Measurements from ENCODE around the gene KPNA6.
A peak's percentile ranks its signal among the peaks of the same experiment; 100 is the strongest.
"Not testable (repeated sequence)": the region's sequence is repeated elsewhere in the genome, so short reads cannot be mapped to it uniquely, and the experiment has no call there.

Gene KPNA6

DNA sequence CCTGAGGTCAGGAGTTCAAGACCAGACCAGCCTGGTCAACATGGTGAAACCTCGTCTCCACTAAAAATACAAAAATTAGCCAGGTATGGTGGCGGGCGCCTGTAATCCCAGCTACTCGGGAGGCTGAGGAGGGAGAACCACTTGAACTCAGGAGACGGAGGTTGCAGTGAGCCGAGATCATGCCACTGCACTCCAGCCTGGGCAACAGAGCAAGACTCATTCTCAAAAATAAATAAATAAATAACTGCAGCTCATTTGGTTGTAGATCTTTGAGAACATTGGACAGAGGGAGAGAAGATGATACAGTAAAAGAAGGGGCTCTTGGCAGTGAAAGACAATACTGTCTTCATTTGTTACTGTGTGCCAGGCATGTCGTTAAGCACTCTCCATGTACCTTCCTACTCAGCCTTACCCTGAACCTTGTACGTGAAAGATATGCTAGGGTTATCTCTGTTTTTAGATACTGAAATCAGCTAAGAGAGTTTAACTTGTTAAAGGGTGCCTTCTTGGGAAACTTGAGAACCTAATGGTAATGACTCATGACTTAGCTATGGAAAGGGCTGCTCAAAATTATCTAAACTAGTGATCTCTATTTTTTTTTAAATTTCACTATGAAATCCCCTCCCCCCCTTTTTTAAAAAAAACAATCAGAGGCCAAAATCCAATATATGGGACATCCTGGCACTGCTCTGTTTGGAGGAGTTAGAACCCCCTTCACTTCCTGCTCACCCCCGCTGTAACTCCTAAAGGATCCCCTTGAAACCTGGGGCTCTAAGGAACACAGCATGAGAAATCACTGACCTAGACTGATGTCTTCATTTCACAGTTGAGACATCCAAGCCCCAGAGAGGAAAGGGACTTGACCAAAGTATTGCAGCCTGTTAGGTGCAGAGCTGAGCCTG, 6.8 kb upstream of the KPNA6 start:
- no peak for DNase-seq

DNA sequence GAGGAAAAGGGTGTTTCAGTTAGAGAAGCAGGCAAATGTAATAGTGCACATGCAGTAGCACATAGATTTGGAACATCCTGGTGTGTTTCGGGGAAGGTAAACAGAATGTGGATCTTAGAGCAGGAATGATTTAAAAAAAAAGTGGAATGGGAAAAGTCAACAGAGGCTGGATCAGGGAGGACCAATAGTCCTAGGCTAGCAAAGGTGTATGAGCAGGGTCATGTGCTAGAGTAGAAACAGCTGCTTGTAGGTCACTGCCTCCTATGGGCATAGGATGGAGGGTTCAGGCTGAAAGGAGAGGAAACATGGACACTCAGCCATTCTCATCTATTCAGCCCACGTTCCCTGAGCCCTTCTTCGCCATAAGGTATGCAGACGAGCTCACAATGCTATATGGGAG, 3.7 kb upstream of the KPNA6 start:
- no peak for DNase-seq

DNA sequence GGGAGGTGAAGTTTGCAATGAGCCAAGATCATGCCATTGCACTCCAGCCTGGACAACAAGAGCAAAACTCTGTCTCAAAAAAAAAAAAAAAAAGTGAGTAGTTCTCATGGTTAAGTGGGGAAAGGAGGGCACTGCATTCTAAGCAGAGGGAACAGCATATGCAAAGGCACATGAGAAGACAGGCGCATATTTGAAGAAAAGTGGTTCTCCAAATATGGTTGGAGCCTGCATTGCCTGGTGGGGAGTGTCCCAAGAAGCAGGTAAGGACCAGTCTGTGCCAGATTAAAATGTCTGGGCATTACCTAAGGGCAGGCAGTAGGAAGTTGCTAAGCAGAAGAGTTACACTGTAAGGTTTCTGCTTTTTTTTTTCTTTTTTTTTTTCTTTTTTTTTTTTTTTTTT, 2.5 kb upstream of the KPNA6 start:
- no peak for DNase-seq

DNA sequence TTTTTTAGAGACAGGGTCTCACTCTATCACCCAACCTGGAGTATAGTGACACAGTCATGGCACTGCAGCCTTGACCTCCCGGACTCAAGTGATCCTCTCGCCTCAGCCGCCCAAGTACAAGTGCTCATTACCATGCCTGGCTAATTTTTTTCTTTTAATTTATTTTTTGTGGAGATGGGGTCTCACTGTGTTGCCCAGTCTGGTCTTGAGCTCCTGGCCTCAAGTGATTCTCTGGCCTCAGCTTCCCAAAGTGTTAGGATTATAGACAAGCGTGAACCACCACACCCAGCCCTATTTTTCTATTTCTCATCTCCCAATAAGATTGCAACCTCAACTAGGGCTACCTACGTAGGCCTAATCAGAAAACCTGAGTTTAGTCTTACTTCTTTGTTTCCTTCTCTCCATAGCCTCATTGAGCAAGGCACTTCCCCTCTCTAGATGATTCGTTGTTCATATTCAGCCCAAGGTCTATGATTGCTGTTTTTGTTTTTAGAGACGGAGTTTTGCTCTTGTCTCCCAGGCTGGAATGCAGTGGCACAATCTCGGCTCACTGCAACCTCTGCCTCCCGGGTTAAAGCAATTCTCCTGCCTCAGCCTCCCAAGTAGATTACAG, 1.1 kb upstream of the KPNA6 start:
- DNase-seq: peak in 1 of 2 donors; percentile 29

DNA sequence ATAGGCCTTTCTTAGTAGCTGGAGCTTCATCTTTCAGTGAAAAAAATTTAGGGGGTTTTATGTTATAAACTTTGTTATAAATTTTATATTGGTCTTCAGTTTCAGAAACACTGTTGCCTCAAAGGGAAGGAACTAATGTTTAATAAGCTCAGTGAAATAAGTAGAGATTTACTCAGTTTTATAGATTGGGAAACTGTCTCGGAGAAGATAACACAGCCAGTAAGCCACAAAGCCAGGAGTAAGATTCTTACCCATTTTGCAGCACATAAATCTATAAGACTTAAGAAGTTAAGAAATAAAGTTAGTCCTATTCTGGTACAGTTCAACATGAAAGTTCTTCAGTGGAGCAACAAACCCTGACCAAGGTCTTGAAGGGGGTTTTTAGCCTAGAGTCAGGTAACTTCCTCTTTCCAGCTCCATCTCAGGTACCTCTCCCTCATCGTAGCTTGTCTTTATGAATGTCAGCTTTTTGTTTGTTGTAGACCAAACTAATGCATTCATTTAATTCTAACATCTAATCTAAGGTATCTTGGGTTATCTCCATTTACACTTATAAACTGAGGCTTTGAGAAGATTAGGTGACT, 3.3 kb downstream of the KPNA6 start:
- no peak for DNase-seq

DNA sequence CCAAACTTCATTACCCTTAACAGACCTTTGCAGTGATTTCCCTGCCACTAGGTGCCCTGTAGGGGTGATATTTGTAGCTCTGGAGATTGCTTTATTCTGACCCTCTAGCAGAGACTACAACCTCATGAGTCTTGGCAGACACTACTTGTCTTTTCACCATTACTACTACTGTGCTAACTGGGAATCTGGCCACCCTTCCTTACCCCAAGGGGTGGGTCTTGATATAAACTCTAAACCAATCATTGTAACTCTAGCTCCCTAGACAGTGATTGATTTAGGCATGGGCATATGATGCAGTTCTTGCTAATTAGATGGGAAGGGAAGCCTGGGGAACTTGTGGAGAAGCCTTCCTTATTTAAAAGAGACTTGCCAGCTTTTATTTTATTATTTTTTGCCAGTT, 3.9 kb downstream of the KPNA6 start:
- no peak for DNase-seq

DNA sequence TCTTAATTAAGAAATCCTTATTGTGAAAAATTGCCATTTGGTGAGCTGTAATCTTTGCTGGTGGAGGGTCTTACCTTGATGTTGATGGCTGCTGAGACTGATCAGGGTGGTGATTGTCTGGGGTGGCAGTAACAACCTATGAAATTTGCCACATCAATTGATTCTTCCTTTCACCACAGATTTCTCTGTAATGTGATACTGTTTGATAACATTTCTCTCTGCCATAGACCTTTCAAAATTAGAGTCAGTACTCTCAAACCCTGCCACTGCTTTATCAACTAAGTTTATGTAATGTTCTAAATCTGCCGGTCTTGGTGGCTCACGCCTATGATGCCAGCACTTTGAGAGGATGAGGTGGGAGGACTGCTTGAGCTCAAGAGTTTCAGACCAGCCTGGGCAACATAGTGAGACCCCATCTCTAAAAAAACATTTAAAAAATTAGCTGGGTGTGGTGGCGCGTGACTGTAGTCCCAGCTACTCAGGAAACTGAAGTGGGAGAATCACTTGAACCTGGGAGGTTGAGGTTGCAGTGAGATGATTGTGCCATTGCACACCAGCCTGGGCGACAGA, 5.0 kb downstream of the KPNA6 start:
- no peak for DNase-seq

DNA sequence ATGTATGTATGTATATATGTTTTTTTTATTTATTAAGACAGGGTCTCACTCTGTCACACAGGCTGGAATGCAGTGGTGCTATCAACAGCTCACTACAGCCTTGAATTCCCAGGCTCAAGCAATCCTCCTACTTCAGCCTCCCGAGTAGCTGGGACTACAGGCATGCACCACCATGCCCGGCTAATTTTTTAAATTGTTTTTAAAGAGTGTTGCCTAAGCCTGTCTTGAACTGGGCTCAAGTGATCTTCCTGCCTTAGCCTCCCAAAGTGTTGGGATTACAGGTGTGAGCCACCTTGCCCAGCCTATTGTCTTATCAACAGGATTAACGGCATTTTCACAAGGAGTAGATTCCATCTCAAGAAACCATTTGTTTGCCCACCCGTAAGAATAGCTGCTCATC, 5.6 kb downstream of the KPNA6 start:
- DNase-seq: not testable (repeated sequence)

DNA sequence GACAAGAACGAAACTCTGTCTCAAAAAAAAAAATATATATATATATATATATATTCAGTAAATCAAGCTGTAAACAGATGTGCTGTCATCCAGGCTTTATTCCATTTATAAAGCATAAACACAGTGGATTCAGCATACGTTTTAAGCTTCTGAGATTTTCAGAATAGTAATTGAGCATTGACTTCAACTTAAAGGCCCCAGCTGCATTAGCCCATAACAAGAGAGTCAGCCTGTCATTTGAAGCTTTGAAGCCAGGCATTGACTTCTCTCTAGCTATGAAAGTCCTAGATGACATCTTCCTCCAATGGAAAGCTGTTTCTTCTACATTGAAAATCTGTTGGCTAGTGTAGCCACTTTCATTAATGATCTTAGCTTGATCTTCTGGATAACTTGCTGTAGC, 6.6 kb downstream of the KPNA6 start:
- no peak for DNase-seq

DNA sequence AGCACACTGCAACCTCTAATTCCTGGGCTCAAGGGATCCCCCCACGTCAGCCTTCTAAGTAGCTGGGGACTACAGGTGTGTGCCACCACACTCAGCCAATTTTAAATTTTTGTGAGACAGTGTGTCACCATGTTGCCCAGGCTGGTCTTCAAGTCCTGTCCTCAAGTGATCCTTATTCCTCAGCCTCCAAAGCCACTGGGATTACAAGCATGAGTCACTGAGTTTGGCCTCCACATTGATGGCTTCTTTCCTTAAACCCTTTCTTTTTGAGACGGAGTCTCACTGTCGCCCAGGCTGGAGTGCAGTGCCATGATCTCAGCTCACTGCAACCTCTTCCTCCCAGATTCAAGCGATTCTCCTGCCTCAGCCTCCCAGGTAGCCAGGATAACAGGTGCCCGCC, 7.6 kb downstream of the KPNA6 start:
- no peak for DNase-seq

DNA sequence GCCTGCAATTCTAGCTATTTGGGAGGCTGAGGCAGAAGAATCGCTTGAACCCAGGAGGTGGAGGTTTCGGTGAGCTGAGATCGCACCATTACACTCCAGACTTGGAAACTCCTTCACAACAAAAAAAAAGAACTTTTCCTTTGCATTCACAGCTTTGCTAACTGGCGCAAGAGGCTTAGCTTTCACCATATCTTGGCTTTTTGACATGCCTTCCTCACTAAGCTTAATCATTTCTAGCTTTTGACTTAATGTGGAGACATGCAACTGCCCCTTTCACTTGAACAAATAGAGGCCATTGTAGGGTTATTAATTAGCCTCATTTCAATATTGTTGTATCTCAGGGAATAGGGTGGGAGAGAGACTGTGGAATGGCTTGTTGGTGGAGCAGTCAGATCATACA, 8.7 kb downstream of the KPNA6 start:
- no peak for DNase-seq

DNA sequence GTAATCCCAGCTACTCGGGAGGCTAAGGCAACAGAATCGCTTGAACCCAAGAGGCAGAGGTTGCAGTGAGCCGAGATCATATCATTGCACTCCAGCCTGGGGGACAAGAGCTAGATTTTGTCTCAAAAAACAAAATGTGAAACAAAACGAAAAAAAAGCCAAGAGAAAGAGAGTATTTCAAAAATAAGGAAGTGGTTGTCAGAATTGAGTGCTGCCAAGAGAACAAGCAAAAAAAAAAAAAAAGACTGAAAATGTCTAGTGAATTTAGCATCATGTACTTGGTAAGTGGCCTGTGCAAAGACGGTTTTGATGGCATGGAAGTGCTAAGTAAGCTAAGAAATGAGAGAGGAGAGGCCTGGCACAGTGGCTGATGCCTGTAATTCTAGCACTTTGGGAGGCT, 14.3 kb downstream of the KPNA6 start:
- peak in 1 of 2 donors; percentile 60 for DNase-seq

DNA sequence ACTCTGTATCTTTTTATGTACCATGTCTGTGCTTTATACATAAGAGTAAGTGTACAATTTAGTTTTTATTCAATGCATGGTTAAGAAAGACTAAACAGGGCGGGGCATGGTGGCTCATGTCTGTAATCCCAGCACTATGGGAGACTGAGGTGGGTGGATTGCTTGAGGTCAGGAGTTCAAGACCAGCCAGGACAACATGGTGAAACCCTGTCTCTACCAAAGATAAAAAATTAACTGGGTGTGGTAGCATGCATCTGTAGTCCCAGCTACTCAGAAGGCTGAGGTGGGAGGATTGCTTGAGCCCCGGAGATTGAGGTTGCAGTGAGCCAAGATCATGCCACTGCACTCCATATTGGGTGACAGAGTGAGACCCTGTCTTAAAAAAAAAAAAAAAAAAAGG, 15.5 kb downstream of the KPNA6 start:
- not testable (repeated sequence) for DNase-seq

DNA sequence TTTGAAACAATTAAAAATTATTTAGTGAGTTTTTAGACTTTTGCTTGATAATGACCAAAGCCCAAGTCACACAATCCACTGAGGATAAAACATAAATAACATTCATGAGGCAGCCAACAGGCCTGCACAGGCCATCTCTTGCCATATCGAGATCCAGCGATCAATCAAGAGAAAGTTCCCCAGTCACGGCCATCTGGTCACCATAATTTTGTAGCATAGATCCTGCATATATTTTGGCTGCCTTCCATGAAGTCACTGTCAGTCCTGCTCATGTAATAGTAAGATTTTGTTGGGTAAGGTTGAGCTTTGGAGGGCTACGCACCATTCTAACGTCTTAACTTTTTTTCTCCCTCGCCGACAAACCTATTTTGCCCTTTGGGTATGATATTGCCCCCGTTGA, 17.5 kb downstream of the KPNA6 start:
- DNase-seq: no peak

DNA sequence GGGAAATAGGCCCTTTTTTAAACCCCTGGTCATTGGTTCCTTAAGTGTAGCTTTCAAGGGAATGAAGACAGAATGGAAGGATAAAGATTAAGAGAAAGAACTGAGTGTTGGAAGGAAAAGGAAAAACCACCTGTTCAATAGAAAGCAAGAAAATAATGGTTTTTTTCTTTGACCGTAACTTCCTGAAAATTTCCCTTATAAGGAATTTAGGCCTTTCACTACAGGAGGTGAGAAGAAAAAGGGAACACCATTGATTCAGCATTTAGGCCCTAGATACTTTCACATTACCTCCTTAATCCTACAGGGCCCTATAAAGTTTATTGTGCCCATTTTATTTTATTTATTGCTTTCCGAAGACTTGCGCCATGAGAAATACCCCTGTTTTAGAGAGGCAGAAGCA, 18.9 kb downstream of the KPNA6 start:
- DNase-seq: no peak

DNA sequence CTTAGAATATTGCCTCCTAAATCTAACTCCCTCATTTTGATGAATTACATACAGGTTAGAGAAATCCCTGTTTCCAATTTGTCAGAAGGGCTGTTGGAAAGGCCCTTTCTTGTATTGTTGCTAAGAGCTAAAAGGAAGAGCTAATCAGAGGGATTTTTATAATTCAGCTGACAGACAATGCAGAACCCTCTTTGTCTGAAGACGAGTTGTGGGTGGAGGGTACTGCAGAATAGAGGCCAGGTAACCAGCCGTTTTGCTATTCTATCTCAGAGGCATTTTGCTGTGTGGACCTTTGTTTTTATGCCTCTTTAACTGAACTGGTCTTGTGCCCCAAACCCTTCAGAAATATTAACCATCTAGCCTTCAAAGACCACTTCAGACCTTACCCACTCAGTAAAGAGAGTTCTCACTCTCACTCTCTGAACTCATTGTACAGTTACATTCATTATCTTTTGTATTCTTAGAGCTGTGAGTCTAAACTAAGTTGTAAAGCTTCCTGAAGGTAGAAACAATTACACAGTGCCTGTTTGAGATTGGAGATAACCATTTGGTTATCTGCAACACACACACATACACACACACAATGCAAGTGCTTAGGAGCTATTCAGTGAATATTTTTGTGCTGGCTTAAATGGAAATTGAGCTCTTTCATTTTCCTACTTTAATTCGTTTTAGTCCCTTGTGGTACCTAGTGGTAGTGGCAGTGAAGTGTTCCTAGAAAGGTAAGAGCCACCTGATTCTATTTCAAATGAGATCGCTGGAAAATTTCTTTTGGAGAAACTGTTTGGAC, 19.7 kb downstream of the KPNA6 start:
- DNase-seq: no peak

DNA sequence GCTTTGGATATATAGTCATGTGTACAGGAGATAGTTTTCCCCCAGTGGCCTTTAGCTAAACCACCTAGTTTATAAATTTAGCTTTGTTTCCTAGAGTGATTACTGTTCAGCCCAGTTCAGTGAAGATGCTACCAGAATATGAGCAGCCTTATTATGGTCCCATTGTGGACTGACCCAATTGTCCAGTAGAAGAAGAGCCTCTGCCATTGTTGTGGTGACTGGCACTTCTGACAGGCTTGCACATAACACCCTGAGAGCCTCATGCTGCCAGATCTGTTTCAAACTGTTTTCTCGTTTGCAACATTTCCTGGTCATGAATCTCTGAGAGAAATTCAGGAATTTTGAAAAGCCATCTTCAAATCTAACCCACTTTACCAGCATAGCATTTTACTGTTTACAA, 20.6 kb downstream of the KPNA6 start:
- no peak for DNase-seq

DNA sequence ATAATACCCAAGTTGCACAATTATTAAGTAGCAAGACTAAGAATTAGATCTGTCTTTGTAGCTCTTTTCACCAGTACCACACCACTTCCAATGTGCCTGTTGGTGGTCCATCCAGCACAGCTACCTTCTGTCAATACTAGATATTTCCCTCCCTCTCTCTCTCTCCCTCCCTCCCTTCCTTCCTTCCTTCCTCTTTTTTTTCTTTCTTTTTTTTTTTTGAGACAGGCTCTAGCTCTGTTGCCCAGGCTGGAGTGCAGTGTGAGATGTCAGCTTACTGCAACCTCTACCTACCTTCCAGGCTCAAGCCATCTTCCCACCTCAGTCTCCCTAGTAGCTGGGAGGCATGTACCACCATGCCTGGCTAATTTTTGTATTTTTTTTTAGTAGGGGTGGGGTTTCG, 21.1 kb downstream of the KPNA6 start:
- DNase-seq: no peak

DNA sequence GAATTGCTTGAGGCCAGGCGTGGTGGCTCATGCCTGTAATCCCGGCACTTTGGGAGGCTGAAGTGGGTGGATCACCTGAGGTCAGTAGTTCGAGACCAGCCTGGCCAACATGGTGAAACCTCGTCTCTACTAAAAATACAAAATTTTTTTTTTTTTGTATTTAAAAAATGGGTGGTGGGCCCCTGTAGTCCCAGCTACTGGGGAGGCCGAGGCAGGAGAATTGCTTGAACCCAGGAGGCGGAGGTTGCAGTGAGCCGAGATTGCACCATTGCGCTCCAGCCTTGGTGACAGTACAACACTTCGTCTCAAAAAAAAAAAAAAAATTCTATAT, 26.1 kb downstream of the KPNA6 start:
- not testable (repeated sequence) for DNase-seq

DNA sequence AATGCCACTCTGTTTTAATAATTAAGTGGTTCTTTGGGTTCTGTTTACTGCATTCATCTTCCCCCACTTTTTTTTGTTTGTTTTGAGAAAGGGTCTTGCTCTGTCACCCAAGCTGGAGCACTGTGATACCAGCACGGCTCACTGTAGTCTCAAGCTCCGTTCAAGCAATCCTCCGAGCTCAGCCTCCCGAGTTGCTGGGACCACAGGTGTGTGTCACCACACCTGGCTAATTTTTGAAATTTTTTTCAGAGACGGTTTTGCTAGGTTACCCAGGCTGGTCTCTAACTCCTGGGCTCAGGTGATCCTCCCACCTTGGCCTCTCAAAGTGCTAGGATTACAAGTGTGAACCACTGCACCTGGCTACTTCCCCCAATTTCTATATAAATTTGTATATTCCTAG, 29.3 kb downstream of the KPNA6 start:
- no peak for DNase-seq

DNA sequence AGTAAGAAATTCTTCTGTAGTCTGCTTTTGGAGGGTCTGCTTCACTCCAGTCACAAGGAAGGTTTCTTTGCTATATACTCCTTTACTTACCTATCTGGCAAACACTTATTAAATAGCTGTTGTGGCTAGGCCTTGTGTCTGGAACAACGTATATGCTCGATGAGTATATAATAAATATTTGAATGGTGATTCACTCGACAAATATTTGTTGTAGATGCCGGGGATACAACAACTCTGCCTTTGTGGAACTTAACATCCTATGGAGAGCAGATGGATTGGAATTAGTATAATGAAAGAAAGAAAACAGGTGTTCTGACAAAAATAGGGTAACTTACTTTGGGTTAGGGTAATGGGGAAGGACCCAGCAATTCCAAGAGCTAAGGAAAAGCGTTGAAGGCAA, 31.1 kb downstream of the KPNA6 start:
- no peak for DNase-seq

DNA sequence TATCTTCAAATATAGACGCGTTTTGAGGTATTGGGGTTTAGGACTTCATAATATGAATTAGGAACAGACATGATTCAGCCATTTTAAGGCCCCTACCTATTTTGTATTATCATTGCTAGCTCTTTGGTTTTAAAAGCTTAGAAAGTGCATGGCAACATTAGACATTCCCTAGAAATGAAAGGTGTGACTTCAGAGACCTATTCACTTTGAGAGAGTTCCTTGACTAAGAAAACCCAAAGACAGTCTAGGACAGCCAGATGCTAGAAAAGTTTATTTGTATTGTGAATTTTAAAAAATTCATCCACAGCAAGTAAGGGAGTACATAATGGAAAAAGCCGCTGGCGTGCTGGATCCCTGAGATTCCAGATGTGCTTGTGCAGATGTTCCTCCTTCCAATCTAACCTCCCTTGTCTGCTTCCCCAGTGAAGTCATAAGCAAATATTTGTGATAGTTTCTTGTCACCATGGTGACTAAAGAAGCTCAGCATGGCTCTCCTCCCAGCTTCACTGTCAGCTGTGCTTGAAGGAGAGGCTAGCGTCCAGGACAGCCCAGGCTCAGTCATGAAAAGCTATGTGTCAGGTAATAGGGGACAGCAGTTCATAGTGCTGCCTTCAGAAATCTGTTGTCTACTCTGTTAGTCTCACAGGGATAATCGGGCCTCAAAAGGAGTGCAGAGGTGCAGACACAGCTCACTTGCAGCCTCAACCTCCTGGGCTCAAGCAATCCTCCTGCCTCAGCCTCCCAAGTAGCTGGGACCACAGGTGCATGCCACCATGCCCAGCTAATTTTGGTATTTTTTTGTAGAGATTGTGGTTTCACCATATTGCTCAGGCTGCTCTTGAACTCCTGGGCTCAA, 34.8 kb downstream of the KPNA6 start:
- no peak for DNase-seq
